Mammary microvascular endothelial cell (primary cell): Measurements from ENCODE around the gene HAS3. TPM values are rescaled to one million over a fixed set of nuclear protein-coding genes. Genes with fewer than 3 reads are reported as not detected.

Experiments used
- total RNA-seq: library from RNA; depleted of rRNA; stranded (reverse); fragments of >200 nt; gene quantifications from 2 replicates; pipeline ENCODE4 v1.2.3, GENCODE V29; 2015

The HAS3 gene, protein sequence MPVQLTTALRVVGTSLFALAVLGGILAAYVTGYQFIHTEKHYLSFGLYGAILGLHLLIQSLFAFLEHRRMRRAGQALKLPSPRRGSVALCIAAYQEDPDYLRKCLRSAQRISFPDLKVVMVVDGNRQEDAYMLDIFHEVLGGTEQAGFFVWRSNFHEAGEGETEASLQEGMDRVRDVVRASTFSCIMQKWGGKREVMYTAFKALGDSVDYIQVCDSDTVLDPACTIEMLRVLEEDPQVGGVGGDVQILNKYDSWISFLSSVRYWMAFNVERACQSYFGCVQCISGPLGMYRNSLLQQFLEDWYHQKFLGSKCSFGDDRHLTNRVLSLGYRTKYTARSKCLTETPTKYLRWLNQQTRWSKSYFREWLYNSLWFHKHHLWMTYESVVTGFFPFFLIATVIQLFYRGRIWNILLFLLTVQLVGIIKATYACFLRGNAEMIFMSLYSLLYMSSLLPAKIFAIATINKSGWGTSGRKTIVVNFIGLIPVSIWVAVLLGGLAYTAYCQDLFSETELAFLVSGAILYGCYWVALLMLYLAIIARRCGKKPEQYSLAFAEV
- 0.15 and 1.1 TPM in 2 replicates for total RNA-seq

DNA sequence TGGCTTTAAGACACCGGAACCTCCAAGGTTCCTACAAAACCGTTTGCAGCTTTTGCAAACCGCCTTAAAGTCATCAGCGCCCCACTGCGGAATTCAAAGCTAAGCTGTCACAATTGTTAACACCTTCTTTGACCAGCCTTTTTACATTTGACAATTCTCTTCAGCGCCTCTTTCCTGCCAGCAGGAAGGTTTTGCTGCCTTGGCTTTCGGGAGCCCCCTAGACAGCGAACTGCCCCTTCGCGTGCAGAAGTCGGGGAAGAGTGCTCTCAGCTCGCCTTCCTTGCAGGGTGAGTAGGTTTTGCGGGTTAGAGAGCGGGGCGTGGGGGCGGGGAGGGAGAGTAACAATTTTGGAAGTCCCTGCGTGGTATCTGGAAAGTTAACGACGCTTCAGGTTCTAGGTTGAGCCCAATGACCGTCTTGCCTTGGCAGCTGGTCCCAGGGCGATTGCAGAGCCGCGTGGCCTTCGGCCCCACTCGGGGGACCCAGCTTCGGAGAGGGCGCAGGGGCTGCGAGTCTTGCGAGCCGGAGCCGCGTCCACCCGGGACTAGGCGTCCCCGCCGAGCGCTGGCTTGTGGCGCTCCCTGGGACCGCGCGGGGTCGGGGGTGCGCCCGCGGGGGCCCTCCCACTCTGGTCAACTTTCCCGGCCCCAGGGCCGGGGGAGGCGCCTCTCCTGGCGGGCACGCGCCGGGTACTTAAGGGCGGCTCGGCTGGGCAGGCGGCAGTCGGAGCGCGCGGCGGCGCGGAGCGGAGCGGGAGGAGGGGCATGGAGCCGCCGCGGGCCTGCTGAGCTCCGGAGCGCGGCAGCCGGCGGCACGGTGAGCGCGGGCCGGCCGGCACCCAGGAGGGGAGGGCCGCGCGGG, at the start of gene HAS3:
Gene HAS3 (plus strand): TSS at position 153 of the 861 bp plus-strand sequence. CDS start 3,743 bp downstream, outside the sequence.

DNA sequence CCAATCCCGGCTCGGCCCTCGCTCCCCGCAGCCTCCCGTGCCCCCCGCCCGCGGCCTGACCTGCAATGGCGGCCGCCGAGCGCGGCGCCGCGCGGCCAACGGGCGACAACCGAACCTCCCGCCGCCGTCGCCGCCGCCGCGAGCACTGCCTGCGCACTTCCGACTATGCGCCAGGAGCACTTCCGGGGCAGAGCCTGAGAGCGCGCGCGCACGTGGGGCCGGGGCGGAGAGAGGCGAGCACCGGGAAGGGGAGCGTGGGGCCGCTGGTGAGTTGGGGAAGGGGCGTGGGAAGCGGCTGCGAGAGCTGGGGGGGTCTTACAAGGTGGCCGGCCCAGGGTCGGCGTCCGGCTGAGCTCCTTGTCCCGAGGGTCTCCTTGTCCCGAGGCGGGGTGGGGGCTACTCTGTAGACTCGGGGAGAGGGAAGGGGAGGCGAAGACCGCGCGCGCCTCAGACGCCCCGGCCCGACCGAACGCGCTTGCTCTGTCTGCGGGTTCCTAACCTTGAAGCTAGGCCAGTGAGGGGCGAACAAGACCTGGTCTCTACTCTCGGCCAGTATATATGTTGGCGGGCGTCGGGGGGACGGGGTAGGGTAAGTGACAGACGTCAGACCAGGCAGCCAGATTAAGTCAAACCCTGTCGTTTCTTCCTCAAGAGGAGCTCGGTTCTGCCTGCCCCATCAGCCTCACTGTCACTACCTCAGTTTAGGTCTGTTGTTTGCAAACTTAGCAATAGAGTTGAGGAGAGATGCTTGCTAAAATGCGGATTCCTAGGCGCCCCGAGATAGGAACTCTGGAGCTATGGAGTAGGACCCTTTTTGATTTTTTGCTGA, 27.2 kb downstream of the HAS3 start, which contains the start of the genes CHTF8 and UTP4:
Gene CHTF8 (minus strand): TSS at position 165 of the 829 bp plus-strand sequence. CDS start 11,130 bp downstream, outside the sequence.
Gene UTP4 (plus strand): TSS at position 226 of the 829 bp plus-strand sequence. CDS start 811 bp downstream, outside the sequence.

Other genes with a start within 250 kb of the HAS3 start
- 58.7 and 60.9 TPM in 2 replicates for gene CHTF8, start 26.9 kb downstream of the HAS3 start, total RNA-seq
- 20.5 and 23.1 TPM in 2 replicates for gene UTP4, start 27.0 kb downstream of the HAS3 start, total RNA-seq
- 32.6 and 75.7 TPM in 2 replicates for gene SNTB2, start 81.5 kb downstream of the HAS3 start, total RNA-seq
- gene VPS4A, start 205.7 kb downstream of the HAS3 start, total RNA-seq: 38.4 and 41.5 TPM in 2 replicates
- 22.1 and 22.5 TPM in 2 replicates for gene PDF, start 224.9 kb downstream of the HAS3 start, total RNA-seq
- gene COG8, start 233.9 kb downstream of the HAS3 start, total RNA-seq: 30.9 and 34.4 TPM in 2 replicates
- 34.6 and 36.5 TPM in 2 replicates for gene NIP7, start 234.1 kb downstream of the HAS3 start, total RNA-seq
- not detected in 2 replicates for gene TMED6, start 246.1 kb downstream of the HAS3 start, total RNA-seq